Measurements from ENCODE around the gene GPHN.

GRCh38 chr14:67133595-67134441, 625.9 kb downstream of the GPHN start:
- TF ChIP-seq EZH2 (IDR thresholded peaks at IDR 0.05; ENCODE audit: low read length) (no peak), CTCF (optimal IDR thresholded peaks at IDR 0.05 in 1 of 3, IDR thresholded peaks at IDR 0.05 in 1 of 3, conservative IDR thresholded peaks at IDR 0.05 in 1 of 3; ENCODE audit: extremely low read depth in 1 of 3, insufficient read depth in 2 of 3, low read length in 3 of 3) (no peak)
